GM12865 (cell line): ENCODE data around the gene PTPRN2.

Experiments used
- DNase-seq: peaks from one replicate; pipeline ENCODE4 v3.0.0; 2010; ENCODE audit warnings: low read depth
- H3K4me3 ChIP-seq: 2 replicates; pipeline ENCODE4 v1.5.1; 2011; ENCODE audit warnings: mild to moderate bottlenecking, low read depth, low read length, control low read depth
- TF ChIP-seq, protein P1 (sequence below): IDR thresholded peaks from 2 replicates; pipeline ENCODE4 v1.5.1; 2011; ENCODE audit warnings: low read length, control low read depth, low read depth, inconsistent platforms; ENCODE audit not compliant: insufficient read depth; ENCODE audit errors: missing control alignments

The PTPRN2 gene

DNA sequence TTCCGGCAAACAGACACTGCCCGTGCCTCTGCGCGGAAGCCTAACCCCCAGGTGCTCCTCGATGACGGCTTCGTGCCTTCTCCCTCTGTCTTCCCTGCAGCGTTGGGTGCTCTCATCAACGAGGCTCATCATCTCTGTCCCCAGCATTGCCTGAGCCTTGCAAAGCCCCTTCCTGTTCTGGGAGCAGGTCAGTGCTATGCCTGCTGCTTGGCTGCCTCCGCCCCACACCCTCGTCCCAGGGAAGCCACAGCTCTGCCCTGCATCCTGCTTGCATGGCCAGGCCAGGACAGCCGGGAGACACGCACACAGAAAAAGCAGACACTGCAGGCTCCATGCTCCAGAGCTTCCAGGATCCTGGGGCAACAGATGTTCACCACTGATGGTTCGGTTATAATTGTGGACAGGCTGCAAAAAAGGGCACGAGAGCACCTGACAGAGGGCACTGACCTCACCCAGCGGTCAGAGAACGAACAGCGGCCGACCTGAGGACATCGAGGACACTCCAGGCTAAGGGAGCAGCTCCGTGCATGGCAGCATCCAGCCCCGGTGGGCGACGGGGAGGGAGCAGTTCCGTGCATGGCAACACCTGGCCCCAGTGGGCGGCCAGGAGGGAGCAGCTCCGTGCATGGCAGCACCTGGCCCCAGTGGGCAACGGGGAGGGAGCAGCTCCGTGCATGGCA is 265.5 kb downstream of the PTPRN2 start:
- TF ChIP-seq, protein P1, sequence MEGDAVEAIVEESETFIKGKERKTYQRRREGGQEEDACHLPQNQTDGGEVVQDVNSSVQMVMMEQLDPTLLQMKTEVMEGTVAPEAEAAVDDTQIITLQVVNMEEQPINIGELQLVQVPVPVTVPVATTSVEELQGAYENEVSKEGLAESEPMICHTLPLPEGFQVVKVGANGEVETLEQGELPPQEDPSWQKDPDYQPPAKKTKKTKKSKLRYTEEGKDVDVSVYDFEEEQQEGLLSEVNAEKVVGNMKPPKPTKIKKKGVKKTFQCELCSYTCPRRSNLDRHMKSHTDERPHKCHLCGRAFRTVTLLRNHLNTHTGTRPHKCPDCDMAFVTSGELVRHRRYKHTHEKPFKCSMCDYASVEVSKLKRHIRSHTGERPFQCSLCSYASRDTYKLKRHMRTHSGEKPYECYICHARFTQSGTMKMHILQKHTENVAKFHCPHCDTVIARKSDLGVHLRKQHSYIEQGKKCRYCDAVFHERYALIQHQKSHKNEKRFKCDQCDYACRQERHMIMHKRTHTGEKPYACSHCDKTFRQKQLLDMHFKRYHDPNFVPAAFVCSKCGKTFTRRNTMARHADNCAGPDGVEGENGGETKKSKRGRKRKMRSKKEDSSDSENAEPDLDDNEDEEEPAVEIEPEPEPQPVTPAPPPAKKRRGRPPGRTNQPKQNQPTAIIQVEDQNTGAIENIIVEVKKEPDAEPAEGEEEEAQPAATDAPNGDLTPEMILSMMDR, result no peak
- H3K4me3 ChIP-seq, result no peak overlapping the region

DNA sequence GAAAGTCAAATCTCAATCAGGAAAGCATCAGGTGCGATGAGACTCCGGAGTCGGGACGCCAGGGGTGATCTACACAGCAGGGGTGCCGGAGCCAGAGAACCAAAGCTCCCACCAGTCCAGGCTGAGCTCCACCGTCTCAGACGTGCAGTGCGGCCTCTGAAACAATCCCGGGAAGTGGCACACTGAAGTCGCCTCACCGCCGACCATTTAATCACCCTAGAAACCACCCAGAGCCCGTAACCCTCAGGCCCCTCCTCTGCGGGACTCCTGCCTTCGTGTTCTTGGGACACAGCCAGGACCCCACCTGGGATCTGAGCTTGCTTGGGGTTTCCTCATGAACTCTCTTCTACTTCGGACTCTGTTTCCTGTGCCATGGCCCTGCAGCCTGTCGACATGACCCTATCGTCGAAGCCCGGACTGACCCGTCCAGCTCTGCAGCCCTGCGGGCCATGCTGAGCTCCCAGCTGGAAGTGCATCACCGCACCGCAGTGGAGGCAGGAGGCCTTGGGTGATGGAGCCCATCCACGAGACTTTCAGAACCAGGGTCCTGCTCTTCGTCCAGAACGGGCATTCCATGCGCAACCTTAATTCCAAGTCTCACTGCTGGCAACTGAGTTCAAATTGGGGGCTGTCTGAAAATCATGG is 266.4 kb downstream of the PTPRN2 start:
- no peak for DNase-seq
- TF ChIP-seq, protein P1, result no peak

More for the DNA sequence above, 265.5 kb downstream of the PTPRN2 start:
- DNase-seq, result no peak

DNA sequence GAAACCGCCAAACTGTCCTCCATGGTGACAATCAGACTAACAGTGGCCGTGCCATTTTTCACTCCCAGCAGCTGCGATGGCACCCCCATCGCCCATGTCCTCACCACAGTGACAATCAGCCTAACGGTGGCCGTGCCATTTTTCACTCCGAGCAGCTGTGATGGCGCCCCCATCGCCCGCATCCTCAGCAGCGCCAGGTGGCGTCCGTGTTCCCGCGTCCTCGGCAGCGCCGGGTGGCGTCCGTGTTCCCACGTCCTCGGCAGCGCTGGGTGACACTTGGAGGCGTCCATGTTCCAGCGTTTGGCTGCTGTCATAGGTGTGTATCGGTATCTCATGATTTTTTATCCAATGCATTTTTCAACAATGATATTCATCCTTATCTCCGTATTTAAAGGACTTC is 267.3 kb downstream of the PTPRN2 start:
- no peak overlapping the region for H3K4me3 ChIP-seq
- no peak for DNase-seq
- TF ChIP-seq, protein P1, result no peak

More for the DNA sequence above, 266.4 kb downstream of the PTPRN2 start:
- no peak overlapping the region for H3K4me3 ChIP-seq

DNA sequence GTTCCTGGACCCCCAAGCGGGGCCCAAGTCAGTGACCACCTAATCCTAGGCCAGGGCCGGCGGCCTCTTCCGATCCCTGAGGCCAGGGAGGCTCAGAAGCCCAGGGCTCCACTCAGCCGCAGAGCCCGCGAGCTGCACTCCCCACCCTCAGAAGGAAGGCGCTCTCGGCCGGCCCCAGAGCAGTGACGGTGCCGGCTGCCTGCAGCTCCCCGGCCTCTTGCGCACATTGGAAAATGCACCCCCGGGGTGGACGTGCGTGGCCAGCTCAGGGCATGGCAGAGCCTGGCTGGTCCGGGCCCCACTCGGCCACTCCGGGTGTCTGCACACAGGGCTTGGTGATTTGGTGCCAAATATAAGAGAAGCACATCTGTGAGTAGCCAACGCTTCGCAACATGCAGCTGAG is 269.1 kb downstream of the PTPRN2 start:
- TF ChIP-seq, protein P1, result no peak
- DNase-seq, result no peak
- H3K4me3 ChIP-seq, result no peak overlapping the region

DNA sequence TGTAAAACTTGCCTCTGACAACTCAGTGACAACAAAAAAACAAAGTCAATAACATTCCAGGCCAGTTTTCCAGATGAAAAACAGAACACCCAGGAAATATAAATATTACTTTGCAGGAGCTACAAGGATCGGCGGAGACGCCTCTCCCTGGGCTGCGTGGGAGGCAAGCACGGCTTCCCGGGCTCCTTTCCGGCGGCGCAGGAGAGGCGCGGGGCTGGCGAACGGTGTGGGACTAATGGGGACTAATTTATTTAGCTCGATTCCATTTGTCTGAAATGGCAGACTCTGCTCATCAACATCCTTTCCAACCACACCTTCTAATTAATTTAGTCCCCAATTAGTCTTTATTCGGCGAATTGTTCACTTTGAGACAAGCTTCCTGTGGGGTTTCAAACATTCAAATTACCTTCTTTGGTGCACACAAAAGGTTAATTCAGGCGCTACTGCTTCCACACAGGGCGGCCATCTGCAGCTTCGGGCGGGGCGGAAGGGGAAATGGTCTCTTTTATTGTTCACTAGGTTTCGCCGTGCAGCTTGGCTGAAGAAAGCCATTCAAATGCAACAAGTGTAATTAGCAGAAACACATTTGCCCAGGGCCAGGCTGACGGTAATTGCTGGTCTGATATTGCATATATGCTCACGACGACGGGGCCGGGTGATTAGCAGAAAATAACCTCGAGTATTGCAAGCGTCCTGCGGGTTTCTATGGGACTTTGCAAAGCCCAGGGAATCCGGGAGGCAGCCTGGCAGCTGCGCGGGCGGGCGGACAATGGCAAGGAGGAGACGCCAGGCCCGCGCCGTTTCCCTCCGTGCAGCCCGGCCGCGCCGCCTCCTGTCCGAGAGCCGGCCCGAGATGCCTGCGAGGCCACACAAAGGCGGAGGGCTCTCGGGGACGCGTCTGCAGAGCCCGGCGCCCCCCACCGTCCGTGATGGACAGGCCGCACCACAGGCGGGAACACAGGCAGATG is 270.1 kb downstream of the PTPRN2 start:
- TF ChIP-seq, protein P1, result no peak
- no peak overlapping the region for H3K4me3 ChIP-seq
- no peak for DNase-seq

DNA sequence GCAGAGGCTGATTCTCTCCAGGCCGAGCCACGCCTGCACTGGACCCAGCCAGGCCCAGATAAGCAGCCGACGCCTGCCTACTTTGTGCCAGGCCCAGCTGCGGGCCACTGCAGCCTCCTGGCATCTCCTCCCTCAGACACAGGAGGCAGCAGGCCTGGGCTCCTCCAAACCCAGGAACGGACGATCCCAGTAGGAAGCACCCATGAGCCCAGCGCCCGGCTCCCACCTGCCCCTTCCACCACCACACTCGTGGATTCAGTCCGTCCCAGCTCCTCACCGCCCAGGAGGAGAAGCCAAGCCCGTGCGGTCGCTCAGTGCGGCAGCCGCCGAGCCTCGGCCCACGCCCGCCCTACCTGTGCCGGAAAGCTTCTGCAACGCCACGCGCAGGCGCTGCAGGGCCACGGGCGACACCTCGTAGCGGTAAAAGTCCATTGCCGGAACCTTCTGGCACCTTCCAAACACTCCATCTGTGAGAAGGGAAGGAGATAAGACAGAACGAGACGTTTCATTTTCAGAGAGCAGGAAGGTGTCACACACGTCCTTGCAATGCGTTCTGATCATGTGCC is 271.1 kb downstream of the PTPRN2 start:
- no peak for DNase-seq

More for the DNA sequence above, 271.1 kb downstream of the PTPRN2 start:
- H3K4me3 ChIP-seq, result no peak overlapping the region
- TF ChIP-seq, protein P1, result no peak
